NCI-H446 treated with DMSO at 0.1 percent for 48 hours (cell line): ENCODE data around the gene KLHDC7B.

Experiments used
- DNase-seq: peaks from one replicate; lab custom pipeline; 2025; lab: John Stamatoyannopoulos, UW

KLHDC7B gene

DNA sequence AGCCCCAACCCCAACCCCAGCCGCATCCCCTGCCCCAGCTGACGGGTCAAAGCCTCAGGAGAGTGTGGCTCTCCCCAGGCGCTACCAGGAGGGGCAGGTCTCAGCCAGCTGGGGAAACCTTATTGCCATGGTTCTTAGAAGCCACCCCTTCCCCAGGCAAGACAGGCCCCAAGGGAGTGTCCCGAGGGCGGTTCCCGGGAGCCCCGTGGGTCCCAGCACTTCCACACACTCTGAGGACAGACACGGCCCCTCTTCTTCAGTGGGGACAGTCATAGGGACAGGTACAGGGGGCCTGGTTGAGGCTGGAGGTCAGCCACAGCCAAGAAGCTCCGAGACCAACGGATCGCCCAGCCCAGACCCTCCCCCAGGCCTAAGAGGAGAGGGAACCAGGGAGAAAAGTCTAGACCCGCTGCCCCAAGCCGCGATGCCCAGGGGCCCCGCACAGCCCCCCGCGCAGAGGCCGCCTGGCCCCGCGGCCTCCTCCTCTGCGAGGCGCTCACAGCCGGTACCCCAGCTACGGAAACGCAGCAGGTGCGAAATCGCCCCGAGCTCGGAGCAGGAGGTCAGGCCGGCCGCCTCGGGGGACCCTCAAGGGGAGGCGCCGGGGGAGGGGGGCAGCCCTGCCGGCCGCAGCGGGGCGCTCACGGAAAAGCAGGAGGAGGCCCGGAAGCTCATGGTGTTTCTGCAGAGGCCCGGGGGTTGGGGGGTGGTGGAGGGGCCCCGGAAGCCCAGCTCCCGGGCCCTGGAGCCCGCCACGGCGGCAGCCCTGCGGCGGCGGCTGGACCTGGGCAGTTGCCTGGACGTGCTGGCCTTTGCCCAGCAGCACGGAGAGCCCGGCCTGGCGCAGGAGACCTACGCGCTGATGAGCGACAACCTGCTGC, 2.6 kb downstream of the KLHDC7B start:
- DNase-seq, result no peak

DNA sequence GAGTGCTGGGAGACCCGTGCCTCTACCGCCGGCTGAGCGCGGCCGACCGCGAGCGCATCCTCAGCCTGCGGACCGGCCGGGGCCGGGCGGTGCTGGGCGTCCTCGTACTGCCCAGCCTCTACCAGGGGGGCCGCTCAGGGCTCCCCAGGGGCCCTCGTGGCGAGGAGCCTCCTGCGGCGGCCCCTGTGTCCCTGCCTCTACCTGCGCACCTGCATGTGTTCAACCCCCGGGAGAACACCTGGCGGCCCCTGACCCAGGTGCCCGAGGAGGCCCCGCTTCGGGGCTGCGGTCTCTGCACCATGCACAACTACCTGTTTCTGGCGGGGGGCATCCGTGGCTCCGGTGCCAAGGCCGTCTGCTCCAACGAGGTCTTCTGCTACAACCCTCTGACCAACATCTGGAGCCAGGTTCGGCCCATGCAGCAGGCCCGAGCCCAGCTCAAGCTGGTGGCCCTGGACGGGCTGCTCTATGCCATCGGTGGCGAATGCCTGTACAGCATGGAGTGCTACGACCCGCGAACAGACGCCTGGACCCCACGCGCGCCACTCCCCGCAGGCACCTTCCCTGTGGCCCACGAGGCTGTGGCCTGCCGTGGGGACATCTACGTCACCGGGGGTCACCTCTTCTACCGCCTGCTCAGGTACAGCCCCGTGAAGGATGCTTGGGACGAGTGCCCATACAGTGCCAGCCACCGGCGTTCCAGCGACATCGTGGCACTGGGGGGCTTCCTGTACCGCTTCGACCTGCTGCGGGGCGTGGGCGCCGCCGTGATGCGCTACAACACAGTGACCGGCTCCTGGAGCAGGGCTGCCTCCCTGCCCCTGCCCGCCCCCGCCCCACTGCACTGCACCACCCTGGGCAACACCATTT, 3.5 kb downstream of the KLHDC7B start:
- no peak for DNase-seq

DNA sequence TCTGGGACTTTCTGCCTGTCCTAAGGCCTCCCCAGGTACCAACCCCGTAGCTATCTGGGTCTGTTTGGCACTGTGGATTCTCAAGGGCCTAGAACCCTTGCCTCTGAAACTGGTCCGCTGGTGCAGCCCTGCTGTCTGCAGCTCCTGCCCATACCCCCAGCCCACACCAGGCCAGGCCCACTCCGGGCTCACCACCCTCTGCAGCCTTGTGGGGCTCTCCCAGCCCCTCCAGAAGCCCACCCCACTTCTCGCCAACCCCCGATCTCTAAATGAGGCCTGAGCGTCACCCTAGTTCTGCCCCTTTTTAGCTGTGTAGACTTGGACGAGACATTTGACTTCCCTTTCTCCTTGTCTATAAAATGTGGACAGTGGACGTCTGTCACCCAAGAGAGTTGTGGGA, 4.7 kb downstream of the KLHDC7B start:
- DNase-seq, result no peak

DNA sequence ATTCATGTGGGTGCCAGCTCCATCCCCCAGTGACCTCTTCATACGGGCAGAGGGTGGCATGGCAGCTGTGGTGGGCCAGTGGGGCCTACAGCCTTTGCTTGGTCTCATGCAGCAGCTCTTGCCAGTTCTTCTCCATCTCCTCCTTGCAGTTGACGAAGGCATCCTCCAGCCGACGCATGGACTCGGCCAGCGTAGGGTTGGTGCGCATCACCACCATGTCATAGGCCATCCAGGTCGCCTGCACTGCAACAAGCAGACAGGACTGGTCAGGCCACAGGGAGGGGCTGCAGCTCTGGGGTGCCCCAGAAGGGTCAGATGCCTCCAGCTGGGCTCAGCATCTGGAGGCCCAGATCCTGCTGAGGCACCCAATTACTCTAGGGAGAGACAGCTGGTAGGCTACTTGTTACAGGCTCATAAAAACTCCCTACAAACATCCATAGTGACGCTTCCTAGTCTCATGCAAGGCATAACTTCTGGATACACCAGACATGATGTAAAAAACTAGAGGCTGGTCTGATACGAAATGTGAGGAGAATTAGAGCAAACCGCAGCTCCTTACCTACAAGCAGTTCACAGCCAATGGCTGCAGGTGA, 5.6 kb downstream of the KLHDC7B start:
- DNase-seq, result no peak

DNA sequence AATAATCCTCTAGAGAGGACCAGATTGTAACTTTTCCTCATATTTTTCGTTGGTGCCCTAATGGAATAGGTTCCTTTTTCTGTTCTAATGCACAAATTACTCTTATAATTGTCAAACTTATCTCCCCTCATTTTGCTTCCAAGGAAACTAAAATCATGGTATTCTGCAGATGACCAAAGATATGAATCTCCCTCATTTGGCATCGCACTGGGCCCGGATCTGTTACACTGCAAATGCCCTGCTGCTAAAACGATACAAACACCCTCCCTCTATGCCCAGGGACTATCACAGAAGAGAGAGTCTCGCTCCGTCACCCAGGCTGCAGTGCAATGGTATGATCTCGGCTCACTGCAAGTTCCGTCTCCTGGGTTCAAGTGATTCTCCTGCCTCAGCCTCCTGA, 7.6 kb downstream of the KLHDC7B start:
- no peak for DNase-seq

DNA sequence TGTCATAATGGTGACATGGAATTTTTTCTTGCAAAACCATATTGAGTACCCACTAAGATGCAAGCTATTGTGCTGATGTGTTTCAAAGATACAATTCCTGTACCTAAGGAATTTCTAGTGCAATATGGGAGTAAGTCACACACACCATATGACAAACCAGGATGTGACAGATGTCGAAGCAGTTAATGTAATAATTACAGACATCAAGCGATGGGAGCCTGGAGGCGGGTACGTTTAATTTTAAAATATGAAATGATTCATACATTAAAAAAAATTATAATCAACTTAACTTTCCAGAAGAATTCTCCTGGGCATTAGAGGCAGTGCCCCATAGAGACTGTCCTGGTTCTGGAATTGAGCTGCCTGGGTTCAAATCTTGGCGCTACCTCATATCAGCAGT, 11.0 kb downstream of the KLHDC7B start:
- no peak for DNase-seq

DNA sequence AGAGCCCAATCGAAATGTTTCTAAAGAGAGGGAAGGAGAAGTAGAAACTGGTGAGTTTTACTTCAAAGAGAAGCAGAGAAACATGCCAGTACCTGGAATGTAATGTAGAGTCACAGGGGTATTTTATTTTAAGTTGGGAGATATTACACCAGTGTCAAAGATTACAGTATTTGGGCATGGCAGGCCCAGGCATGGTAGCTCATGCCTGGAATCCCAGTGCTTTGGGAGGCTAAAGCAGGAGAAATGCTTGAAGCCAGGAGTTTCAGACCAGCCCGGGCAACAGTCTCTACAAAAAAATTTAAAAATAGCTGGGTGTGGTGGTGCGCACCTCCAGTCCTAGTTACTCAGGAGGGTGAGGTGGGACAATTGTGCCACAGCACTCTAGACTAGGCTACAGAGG, 14.3 kb downstream of the KLHDC7B start:
- no peak for DNase-seq

DNA sequence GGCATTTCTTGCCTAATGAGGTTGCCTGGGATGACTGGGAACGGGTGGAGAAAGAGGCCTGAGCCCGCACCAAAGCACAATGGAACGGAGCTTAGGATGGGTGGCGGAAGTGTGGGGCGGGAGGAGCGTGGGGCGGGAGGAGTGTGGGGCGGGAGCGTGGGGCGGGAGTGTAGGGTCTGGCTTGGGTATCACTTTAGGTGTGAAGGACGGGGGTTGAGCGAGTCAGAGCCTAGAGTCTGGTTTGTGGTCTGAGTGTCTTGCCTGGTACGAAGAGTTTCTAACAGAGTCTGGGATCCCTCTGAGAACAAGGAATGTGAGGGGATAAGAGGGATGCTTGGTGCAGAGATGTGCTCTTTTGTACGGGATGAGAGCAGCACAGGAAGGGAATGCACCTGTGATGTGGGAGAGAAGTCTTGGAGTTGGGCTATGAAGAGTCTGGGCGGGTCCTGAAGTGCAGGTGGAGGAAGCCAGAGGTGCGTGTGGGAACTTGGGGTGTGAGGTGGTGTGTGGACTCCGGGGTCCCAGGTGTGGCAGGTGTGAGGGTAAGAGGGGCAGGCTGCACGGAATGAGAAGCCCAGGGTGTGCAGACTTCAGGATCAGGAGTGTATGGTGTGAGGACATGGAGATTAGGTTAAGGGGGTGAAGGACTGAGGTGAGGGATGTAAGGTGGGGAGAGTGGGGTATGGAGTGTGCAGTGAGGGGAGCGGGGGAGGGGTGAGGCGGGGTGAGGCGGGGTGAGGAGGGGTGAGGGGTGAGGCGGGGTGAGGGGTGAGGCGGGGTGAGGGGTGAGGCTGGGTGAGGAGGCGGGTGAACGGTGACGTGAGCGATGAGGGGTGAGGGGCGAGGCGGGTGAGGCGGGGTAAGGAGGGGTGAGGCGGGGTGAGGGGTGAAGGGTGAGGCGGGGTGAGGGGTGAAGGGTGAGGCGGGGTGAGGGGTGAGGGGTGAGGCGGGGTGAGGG, 16.0 kb downstream of the KLHDC7B start:
- no peak for DNase-seq

DNA sequence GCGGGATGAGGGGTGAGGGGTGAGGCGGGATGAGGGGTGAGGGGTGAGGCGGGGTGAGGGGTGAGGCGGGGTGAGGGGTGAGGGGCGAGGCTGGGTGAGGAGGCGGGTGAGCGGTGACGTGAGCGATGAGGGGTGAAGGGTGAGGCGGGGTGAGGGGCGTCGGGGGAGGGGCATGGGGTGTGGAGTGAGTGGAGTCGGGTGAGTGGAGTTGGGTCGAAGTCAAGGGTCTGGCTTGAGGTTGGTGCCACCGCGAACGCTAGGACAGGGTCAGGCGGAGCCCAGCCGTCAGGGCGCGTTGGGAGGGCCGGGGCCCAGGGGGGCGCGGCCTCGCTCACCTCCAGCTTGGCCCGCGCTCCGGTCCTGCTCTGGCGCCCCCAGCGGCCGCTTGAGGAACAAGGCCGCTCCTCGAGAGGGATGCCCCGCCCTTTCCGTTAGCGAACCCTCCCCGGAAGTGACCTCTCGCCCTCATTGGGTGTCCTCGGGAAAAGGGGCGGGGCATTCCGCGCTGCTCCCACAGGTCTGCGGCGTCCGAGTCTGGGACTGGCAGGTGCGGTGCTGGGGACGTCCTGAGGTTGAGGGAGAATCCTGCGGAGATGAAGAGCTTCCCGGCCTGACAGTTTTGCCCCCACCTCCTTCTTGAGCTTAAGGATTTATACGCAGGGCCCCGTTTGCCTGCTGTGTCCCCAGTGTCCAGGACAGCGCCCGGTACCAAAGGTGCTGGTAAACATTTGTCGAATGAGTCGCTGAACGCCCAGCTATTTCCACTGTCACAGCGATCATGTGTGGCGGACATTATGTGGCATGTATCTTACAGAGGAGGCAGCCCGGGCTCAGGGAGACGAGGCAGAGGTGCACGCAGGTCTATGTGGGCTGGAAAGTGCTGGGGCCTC, 17.1 kb downstream of the KLHDC7B start, which contains the start of gene SYCE3:
Gene SYCE3, minus strand, starts transcription at position 397 of the 890 bp plus-strand sequence. CDS start 6,514 bp downstream, outside the sequence.
- DNase-seq, result peak; percentile 66

DNA sequence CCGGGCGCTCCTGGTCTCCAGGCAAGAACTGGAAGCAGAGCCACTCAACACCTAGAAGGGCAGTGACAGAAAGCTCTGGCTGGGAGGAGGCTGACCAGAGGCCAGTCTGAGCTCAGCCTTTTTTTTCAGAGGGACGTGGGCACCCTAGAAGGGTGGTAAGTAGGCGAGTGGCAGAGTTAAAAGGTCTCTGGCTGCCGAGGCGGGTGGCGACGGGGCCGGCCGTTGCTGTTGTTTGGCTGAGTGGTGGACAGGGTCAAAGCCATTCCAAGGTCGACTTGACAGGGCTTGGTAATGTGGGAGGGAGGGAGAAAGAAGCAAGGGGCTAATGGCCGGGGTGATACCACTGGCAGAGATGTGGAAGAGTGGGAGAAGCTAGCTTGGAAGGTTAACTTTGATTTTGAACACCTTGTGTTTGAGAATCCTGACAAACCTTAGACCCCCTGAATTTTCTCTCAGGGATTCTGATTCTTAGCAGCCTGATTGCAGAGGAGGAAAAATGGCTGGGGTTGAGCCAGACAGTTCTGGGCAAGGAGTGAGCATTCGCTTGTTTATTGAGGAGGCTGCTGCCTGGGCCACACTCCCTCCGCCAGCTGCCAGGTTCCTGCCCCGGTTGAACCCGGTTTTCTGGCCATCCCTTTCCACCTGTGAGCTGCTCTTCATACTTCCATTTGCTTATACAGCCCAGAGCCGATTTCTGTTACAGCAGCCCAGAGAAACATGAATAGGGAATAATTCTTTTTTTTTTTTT, 17.9 kb downstream of the KLHDC7B start:
- no peak for DNase-seq

DNA sequence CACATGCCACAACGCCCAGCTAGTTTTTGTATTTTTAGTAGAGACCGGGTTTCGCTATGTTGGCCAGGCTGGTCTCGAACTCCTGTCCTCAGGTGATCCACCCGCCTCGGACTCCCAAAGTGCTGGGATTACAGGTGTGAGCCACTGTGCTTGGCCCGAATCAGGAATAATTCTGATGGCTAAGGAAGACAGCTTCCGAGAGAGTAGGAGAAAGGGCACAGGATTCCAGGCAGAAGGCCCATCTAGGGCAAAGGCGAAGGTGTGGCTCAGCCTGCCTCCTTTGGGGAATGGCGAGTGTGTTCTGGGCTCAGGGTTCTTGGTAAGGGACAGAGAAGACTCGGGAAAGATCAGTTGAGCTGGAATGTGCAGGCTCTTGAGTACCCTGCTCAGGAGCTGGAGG, 18.6 kb downstream of the KLHDC7B start:
- DNase-seq, result no peak

DNA sequence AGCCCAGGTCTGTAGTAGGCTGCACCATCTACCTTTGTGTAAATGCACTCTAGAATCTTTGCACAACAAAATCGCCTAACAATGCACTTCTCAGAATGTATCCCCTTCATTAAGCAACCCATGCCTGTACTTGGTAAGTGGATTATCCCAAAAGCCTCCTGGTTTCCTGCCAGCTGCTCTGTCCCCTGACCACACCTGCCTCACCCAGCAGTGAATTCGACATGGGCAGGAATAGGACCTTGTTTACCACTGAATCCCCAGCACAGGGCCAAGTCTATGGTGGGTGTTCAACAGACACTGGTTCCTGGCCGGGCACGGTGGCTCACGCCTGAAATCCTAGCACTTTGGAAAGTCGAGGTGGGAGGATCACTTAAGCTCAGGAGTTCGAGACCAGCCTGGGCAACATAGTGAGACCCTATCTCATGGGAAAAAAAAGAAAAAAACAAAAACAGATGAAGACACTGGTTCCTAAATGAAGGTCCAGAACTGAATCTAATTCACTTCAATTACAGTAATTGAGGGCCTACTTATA, 22.1 kb downstream of the KLHDC7B start:
- no peak for DNase-seq

DNA sequence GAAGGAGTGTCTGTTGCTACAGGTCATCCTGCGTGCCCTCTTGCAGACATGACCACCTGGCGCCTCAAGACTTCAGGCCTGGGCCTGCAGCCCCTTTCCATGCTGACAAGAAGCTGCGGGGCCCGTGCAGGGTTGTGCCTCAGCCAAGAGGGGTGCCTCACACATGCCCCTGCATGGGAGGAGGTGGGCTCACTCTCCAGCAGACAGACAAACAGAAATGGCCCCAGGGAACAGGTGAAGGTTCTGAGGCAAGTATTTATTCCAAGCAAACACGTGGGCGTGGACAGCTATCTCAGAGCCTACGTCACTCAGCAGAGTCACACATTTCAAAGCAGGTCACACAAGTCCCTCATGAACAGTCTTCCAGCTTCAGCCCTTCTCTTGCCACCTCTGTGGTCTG, 22.9 kb downstream of the KLHDC7B start:
- DNase-seq, result no peak

DNA sequence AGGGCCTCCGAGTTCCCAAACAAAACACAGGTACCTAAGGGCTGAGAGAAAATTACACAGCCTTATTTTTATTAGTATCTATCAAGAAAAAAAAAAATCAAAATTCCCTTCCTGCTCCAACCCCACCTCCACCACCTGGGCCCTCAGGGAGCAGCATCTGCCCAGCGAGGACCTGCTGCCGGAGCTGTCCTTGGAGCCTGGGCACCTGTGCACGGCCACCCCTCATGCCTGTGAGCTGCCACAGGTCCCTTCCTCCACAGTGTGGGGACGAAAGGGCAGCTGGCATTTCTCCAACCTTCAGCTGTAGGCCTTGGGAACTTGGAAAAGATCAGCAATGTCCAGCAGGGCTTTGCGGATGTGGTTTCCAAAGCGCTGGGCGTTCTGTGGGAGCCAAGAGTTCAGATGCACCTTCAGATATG, 23.4 kb downstream of the KLHDC7B start:
- no peak for DNase-seq

DNA sequence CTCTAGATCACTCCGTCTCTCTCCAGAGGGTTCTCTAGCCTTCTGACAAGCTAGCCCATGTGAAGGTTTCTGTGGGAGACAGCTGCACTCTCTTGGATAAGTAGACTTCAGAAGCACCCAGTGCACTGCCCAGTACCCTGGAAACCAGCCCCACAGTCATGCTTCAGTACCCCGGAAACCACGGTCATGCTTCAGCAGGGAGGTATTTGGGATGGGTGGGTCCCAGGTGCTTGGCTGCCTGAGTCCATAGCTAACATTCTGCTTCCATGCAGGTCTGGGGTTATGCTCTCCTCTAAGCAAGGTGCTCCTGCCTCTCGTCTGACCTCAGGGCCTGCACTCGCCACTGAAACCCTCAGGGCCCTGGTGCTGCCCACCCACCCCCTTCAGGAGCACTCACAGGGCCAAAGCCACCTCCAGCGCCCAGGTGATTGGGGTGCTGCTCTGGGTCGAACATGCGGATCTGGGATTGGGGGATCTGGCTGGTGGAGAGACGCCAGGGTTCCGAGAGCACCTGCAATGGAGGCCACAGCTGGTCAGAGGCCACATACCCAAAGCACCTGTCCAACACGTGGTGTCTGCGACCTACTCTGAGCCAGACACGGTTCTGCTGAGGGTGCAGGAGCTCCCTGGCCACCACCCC, 24.3 kb downstream of the KLHDC7B start:
- DNase-seq, result no peak

DNA sequence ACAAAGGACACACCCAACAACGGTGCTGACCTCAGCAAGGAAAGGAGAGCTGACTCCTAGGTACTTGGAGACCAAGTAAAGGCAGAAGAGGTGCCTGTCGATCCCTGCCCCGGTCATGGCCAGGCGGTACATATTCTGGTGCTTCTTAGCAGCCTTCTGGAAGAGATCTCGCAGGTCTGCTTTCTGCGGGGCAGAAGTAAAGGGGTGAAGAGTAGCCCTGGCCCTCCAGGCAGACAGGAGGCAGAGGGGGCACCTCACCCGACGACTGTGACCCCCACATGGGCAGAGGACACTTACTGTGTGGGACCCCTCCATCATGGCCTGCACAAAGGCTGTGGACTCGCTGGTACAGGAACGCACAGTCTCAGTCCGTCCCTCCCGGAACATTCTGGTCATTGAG, 25.2 kb downstream of the KLHDC7B start:
- no peak for DNase-seq

DNA sequence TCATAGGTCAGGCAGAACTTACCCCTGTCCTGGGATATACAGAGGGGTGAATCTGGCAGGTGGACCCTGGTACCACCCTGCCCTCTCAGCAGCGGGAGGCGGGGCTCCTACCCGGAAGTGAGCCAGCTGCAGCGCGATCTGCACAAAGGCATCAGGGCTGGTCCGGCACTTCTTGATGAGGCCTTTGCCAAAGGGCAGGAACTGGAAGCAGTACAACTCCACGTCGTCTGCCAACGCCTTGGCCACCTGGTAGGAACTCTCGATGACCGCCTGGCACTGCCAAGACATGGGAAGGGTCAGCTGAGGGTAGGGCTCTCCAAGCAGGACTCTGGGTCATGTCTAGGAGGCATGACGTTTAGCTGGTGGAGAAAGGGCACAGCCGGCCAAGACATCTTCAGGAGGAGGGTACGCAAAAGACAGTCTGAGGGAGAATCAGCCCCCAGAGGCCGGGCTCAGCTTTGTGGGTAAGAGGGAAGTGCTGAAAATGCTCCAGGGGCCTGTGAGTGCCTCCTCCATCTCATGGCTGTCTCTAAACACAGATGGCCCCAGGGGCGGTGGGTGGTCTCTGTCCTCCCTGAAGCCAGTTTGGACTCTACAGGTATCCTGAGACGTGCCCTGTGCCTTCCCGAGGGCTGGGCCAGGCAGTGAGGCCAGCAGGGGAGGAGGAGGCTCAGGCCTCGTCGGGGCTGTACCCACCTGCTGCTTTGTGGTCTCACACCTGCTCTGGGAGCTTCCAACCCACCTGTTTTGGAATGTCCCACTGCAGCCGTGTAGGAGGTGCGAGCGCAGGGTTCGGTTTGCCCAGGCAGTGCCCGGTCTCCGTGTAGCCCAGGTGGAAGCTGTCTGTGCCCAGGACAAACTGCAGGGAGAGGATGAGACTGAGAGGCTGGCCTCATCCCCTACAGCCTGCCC, 25.8 kb downstream of the KLHDC7B start:
- DNase-seq, result no peak

DNA sequence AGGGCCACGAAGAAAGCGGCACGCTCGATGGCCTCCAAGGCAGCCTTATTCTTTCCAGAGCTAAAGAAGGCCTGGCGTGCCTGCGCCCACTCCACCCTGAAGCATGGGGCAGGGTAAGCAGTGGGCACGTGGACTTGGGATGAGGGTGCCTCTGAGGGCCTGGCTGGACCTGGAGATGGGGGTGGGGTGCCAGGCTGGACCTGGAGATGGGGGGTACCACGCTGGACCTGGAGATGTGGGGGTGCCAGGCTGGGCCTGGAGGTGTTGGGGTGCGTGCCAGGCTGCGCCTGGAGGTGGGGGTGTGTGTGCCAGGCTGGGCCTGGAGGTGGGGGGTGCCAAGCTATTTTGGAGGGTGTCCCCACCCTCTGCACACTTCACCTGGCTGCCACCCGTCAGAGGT, 27.3 kb downstream of the KLHDC7B start:
- DNase-seq, result no peak
